ENCODE measurements around the gene ANTXR1.

GRCh38 chr2:68974946-68975665, 37.9 kb upstream of the ANTXR1 start:
- TF ChIP-seq CTCF (conservative IDR thresholded peaks at IDR 0.05) (no peak), ZFX (IDR thresholded peaks at IDR 0.05) (no peak)

Data from C4-2B (cell line).